Measurements from ENCODE around the gene TMEM41A.

Gene TMEM41A

GRCh38 chr3:185502987-185503386 lies 4.2 kb upstream of the TMEM41A start:
- H3K4me2 ChIP-seq (ENCODE audit: low read depth, low read length): no peak overlapping the region
- no peak overlapping the region for H3K27ac ChIP-seq (ENCODE audit: low read length)
- H3K9ac ChIP-seq (ENCODE audit: low read length): no peak overlapping the region
- no peaks in the 10 kb centered on the region for H3K4me1 ChIP-seq (ENCODE audit: low read length)
- H3K36me3 ChIP-seq (replicated peaks; ENCODE audit: insufficient read depth, low read length): no peaks in the 10 kb centered on the region
- no peak for DNase-seq
- H3F3A ChIP-seq (ENCODE audit: insufficient read depth, low read length): peaks cover 7% of the 10 kb centered on the region
- H3K9me3 ChIP-seq (replicated peaks; ENCODE audit: insufficient read depth, low read length): no peaks in the 10 kb centered on the region
- peaks cover 7% of the 10 kb centered on the region for H3K79me2 ChIP-seq (ENCODE audit: low read length)
- no peaks in the 10 kb centered on the region for H4K20me1 ChIP-seq (ENCODE audit: insufficient read depth, low read length)
- no peaks in the 10 kb centered on the region for H3K27me3 ChIP-seq (replicated peaks; ENCODE audit: insufficient read depth, low read length)
- TF ChIP-seq CTCF (IDR thresholded peaks at IDR 0.05; ENCODE audit: low read length): no peak
- TF ChIP-seq EZH2 (optimal IDR thresholded peaks at IDR 0.05; ENCODE audit: low read depth, low read length): no peak
- TF ChIP-seq EZH2phosphoT487 (IDR thresholded peaks at IDR 0.05; ENCODE audit: low read length): no peak
- H3K4me3 ChIP-seq (ENCODE audit: low read length): no peak overlapping the region
- no peaks in the 10 kb centered on the region for H3K9me2 ChIP-seq (replicated peaks; ENCODE audit: insufficient read depth, low read length)
- H2AFZ ChIP-seq (ENCODE audit: low read length): no peak overlapping the region

GRCh38 chr3:185490241-185490640 lies 8.6 kb downstream of the TMEM41A start:
- H3K9ac ChIP-seq (ENCODE audit: low read length): no peak overlapping the region
- TF ChIP-seq EZH2phosphoT487 (IDR thresholded peaks at IDR 0.05; ENCODE audit: low read length): no peak
- no peak for TF ChIP-seq EZH2 (optimal IDR thresholded peaks at IDR 0.05; ENCODE audit: low read depth, low read length)
- no peak for TF ChIP-seq CTCF (IDR thresholded peaks at IDR 0.05; ENCODE audit: low read length)
- DNase-seq: no peak
- H3K9me2 ChIP-seq (replicated peaks; ENCODE audit: insufficient read depth, low read length): no peaks in the 10 kb centered on the region
- no peaks in the 10 kb centered on the region for H3F3A ChIP-seq (ENCODE audit: insufficient read depth, low read length)
- H3K9me3 ChIP-seq (replicated peaks; ENCODE audit: insufficient read depth, low read length): no peaks in the 10 kb centered on the region
- H3K27me3 ChIP-seq (replicated peaks; ENCODE audit: insufficient read depth, low read length): no peaks in the 10 kb centered on the region
- H3K4me1 ChIP-seq (ENCODE audit: low read length): no peaks in the 10 kb centered on the region
- peaks cover 9% of the 10 kb centered on the region for H3K79me2 ChIP-seq (ENCODE audit: low read length)
- H3K36me3 ChIP-seq (replicated peaks; ENCODE audit: insufficient read depth, low read length): peaks cover 13% of the 10 kb centered on the region
- no peaks in the 10 kb centered on the region for H4K20me1 ChIP-seq (ENCODE audit: insufficient read depth, low read length)
- H3K4me2 ChIP-seq (ENCODE audit: low read depth, low read length): no peak overlapping the region
- H2AFZ ChIP-seq (ENCODE audit: low read length): no peak overlapping the region
- H3K27ac ChIP-seq (ENCODE audit: low read length): no peak overlapping the region
- H3K4me3 ChIP-seq (ENCODE audit: low read length): no peak overlapping the region

GRCh38 chr3:185489462-185489861 lies 9.4 kb downstream of the TMEM41A start:
- Histone ChIP-seq H3F3A (ENCODE audit: insufficient read depth, low read length) (no peaks in the 10 kb centered on the region), H3K79me2 (ENCODE audit: low read length) (peaks cover 1% of the 10 kb centered on the region; the same call in 1 of the 2 replicates), H3K4me1 (ENCODE audit: low read length) (no peaks in the 10 kb centered on the region), H3K4me2 (ENCODE audit: low read depth, low read length) (no peak overlapping the region), H4K20me1 (ENCODE audit: insufficient read depth, low read length) (no peaks in the 10 kb centered on the region), H3K9me3 (replicated peaks; ENCODE audit: insufficient read depth, low read length) (no peaks in the 10 kb centered on the region), H3K27ac (ENCODE audit: low read length) (no peak overlapping the region), H3K36me3 (replicated peaks; ENCODE audit: insufficient read depth, low read length) (peaks cover 13% of the 10 kb centered on the region), H3K9ac (ENCODE audit: low read length) (no peak overlapping the region), H3K27me3 (replicated peaks; ENCODE audit: insufficient read depth, low read length) (no peaks in the 10 kb centered on the region), H3K4me3 (ENCODE audit: low read length) (no peak overlapping the region), H2AFZ (ENCODE audit: low read length) (no peak overlapping the region), H3K9me2 (replicated peaks; ENCODE audit: insufficient read depth, low read length) (no peaks in the 10 kb centered on the region)
- no peak for DNase-seq
- TF ChIP-seq CTCF (IDR thresholded peaks at IDR 0.05; ENCODE audit: low read length) (no peak), EZH2 (optimal IDR thresholded peaks at IDR 0.05; ENCODE audit: low read depth, low read length) (no peak), EZH2phosphoT487 (IDR thresholded peaks at IDR 0.05; ENCODE audit: low read length) (no peak)

Data from MM.1S (cell line).